Mesenchymal stem cell (in vitro differentiated cells and primary cell): Measurements from ENCODE around the gene PAX8.

Source experiments
- DNase-seq: peaks from one replicate; pipeline ENCODE4 v3.0.0-alpha.2; 2013
- H2AFZ ChIP-seq: one replicate; pipeline ENCODE4 v1.6.1; 2013; ENCODE audit warnings: low read depth, mild to moderate bottlenecking, control low read depth, inconsistent platforms, low read length, moderate library complexity
- H2AK5ac ChIP-seq: 2 replicates; pipeline ENCODE4 v1.6.1; 2013; ENCODE audit warnings: low read length, moderate library complexity, mild to moderate bottlenecking, inconsistent platforms; ENCODE audit not compliant: severe bottlenecking
- H2BK120ac ChIP-seq: one replicate; pipeline ENCODE4 v1.6.1; 2013; ENCODE audit warnings: low read depth, mild to moderate bottlenecking, inconsistent platforms, low read length, moderate library complexity
- H2BK12ac ChIP-seq, 2 experiments: one replicate each; pipeline ENCODE4 v1.6.1; 2013; ENCODE audit warnings: inconsistent platforms in 2 of 2, low read length in 2 of 2, mild to moderate bottlenecking in 2 of 2, moderate library complexity in 2 of 2, control low read depth in 1 of 2
- H2BK15ac ChIP-seq: one replicate; pipeline ENCODE4 v1.6.1; 2013; ENCODE audit warnings: mild to moderate bottlenecking, low read depth, inconsistent platforms; ENCODE audit not compliant: poor library complexity, severe bottlenecking
- H2BK5ac ChIP-seq: 2 replicates; pipeline ENCODE4 v1.6.1; 2013; ENCODE audit warnings: low read depth, mild to moderate bottlenecking, low read length, control low read depth, inconsistent platforms; ENCODE audit not compliant: poor library complexity, severe bottlenecking
- H3K14ac ChIP-seq, 2 experiments: one replicate each; pipeline ENCODE4 v1.6.1; 2013; ENCODE audit warnings: inconsistent platforms in 2 of 2, low read length in 2 of 2, control low read depth in 1 of 2, mild to moderate bottlenecking in 1 of 2, moderate library complexity in 1 of 2
- H3K18ac ChIP-seq, 2 experiments: one replicate each; pipeline ENCODE4 v1.6.1; 2013; ENCODE audit warnings: inconsistent platforms in 2 of 2, low read length in 2 of 2, control low read depth in 1 of 2, low read depth in 1 of 2, mild to moderate bottlenecking in 1 of 2
- H3K23ac ChIP-seq, 2 experiments: one replicate each; pipeline ENCODE4 v1.6.1; 2013; ENCODE audit warnings: inconsistent platforms in 2 of 2, low read length in 2 of 2, mild to moderate bottlenecking in 2 of 2, moderate library complexity in 2 of 2, control low read depth in 1 of 2
- H3K27ac ChIP-seq: 2 replicates; pipeline ENCODE4 v1.5.1; 2013; ENCODE audit warnings: mild to moderate bottlenecking, moderate library complexity, low read length, control low read depth, inconsistent platforms; ENCODE audit not compliant: poor library complexity, severe bottlenecking
- H3K27me3 ChIP-seq, 2 experiments: 2 replicates each; pipeline versions ENCODE4 v1.6.1 to v1.7.0; 2013; ENCODE audit warnings: low read length in 2 of 2, mild to moderate bottlenecking in 2 of 2, moderate library complexity in 2 of 2, control low read depth in 1 of 2, inconsistent platforms in 1 of 2; ENCODE audit not compliant: control insufficient read depth in 1 of 2, insufficient read depth in 1 of 2
- H3K36me3 ChIP-seq, 2 experiments: 2 replicates each; pipeline versions ENCODE4 v1.6.1 to v1.7.0; 2013; ENCODE audit warnings: low read length in 2 of 2, control low read depth in 1 of 2, inconsistent platforms in 1 of 2, low read depth in 1 of 2, mild to moderate bottlenecking in 1 of 2; ENCODE audit not compliant: insufficient read depth in 2 of 2, control insufficient read depth in 1 of 2
- H3K4ac ChIP-seq, 2 experiments: one replicate each; pipeline ENCODE4 v1.6.1; 2013; ENCODE audit warnings: inconsistent platforms in 2 of 2, low read length in 2 of 2, mild to moderate bottlenecking in 2 of 2, moderate library complexity in 2 of 2, control low read depth in 1 of 2, low read depth in 1 of 2
- H3K4me1 ChIP-seq: 2 replicates; pipeline ENCODE4 v1.6.1; 2013; ENCODE audit warnings: low read depth, low read length, control low read depth; ENCODE audit not compliant: control insufficient read depth, insufficient read depth
- H3K4me2 ChIP-seq: 2 replicates; pipeline ENCODE4 v1.6.1; 2013; ENCODE audit warnings: low read length, mild to moderate bottlenecking, inconsistent platforms; ENCODE audit not compliant: poor library complexity, severe bottlenecking
- H3K4me3 ChIP-seq, 2 experiments: 2 replicates each; pipeline versions ENCODE4 v1.5.1 to v1.7.0; 2013; ENCODE audit warnings: low read length in 2 of 2, mild to moderate bottlenecking in 2 of 2, control low read depth in 1 of 2, low read depth in 1 of 2; ENCODE audit not compliant: insufficient read depth in 1 of 2
- H3K79me1 ChIP-seq: replicated peaks from 2 replicates; pipeline ENCODE4 v1.6.1; 2013; ENCODE audit warnings: mild to moderate bottlenecking, control low read depth, low read length, inconsistent platforms; ENCODE audit not compliant: poor library complexity, severe bottlenecking
- H3K9ac ChIP-seq: 2 replicates; pipeline ENCODE4 v1.7.0; 2013; ENCODE audit warnings: mild to moderate bottlenecking, low read length, moderate library complexity
- H3K9me3 ChIP-seq: 2 replicates; pipeline ENCODE4 v1.7.0; 2013; ENCODE audit warnings: mild to moderate bottlenecking, low read length; ENCODE audit not compliant: control insufficient read depth
- H4K8ac ChIP-seq: one replicate; pipeline ENCODE4 v1.6.1; 2013; ENCODE audit warnings: inconsistent platforms, mild to moderate bottlenecking, low read length, moderate library complexity
- H4K91ac ChIP-seq: one replicate; pipeline ENCODE4 v1.6.1; 2013; ENCODE audit warnings: mild to moderate bottlenecking, low read length, inconsistent platforms
- WGBS: methylation state at CpG from one replicate; pipeline ENCODE4 v1.1.7; 2013; ENCODE audit warnings: mixed read lengths; 5-methylcytosine and 5-hydroxymethylcytosine counted together

Gene PAX8

DNA sequence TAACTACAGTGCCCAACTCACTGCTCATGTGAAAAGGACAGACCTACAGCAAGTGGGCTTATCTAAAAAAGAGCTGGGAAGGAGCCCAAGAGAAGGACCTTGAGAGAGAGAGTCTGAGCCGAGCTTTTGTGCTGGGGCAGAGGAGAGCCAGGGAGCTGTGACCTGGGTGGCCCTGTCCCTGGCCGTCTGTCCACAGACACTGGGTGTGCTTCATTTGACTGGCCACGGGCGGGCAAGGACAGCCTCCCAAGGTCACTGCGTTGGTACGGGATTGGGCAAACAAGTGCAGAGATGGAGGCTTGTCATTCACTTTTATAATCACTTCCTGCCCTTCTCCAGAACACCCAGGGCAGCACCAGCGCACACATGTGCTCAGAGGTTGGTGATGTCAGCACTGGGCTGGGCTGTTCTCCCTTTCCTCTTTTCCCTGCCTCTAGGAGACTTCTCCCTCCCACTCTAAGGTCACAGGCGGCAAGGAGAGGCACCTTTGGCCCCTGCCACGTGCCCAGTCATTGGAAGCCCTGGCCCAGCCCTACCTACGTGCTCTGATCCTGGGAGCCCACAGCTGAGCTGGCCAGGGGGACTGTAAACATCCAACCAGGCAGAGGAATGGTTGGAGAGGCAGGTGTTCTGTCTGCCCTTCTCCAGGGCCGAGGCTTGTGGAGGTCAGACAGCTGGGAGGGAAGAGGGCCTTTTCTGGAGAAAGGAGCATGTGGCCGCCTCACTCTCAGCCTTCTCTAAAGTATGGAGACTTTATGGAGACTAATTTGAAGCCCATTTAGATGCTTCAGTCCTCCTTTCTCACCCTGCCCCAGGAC is 111.4 kb downstream of the PAX8 start:
- Histone ChIP-seq H2BK15ac (no peak overlapping the region), H3K79me1 (peaks cover 9% of the 10 kb centered on the region), H3K4me1 (no peaks in the 10 kb centered on the region), H3K18ac (no peak overlapping the region), H3K27me3 (no peaks in the 10 kb centered on the region), H3K23ac (no peak overlapping the region), H2BK12ac (no peak overlapping the region), H3K36me3 (peaks cover 0 to 6% of the 10 kb centered on the region in 2 experiments), H3K4ac (no peak overlapping the region), H2BK5ac (no peak overlapping the region), H2AFZ (no peak overlapping the region), H3K4me2 (no peak overlapping the region), H4K91ac (no peak overlapping the region), H3K27ac (no peak overlapping the region), H4K8ac (no peak overlapping the region), H2AK5ac (no peak overlapping the region), H3K9me3 (no peaks in the 10 kb centered on the region), H3K4me3 (no peak overlapping the region), H2BK120ac (no peak overlapping the region), H3K9ac (no peak overlapping the region), H3K14ac (no peak overlapping the region)
- no peak for DNase-seq
- WGBS, result 79% methylated on average over 12 of the region's 12 CpGs

GRCh38 chr2:113166187-113166645 is 112.5 kb downstream of the PAX8 start:
- Histone ChIP-seq H4K8ac (no peak overlapping the region), H3K23ac (no peak overlapping the region), H3K27me3 (no peaks in the 10 kb centered on the region), H3K79me1 (peaks cover 9% of the 10 kb centered on the region), H3K18ac (no peak overlapping the region), H2BK12ac (no peak overlapping the region), H3K4me3 (no peak overlapping the region), H3K9me3 (no peaks in the 10 kb centered on the region), H2AFZ (no peak overlapping the region), H2BK15ac (no peak overlapping the region), H3K27ac (no peak overlapping the region), H3K4me2 (no peak overlapping the region), H4K91ac (no peak overlapping the region), H3K4ac (no peak overlapping the region), H3K4me1 (no peaks in the 10 kb centered on the region), H2AK5ac (no peak overlapping the region), H3K36me3 (peaks cover 0 to 9% of the 10 kb centered on the region in 2 experiments), H3K14ac (no peak overlapping the region), H2BK5ac (no peak overlapping the region), H2BK120ac (no peak overlapping the region), H3K9ac (no peak overlapping the region)
- 92% methylated on average over 7 of the region's 7 CpGs for WGBS
- no peak for DNase-seq
